Keratinocyte (primary cell): ENCODE results near the gene PTK7. TPM values are rescaled to one million over a fixed set of nuclear protein-coding genes. Genes with fewer than 3 reads are reported as not detected.

Experiments used
- DNase-seq: peaks from one replicate; pipeline ENCODE4 v3.0.0-alpha.2; 2011; ENCODE audit warnings: low read depth, missing footprints, low spot score
- FAIRE-seq: peaks from 2 replicates; lab custom pipeline; 2011; peaks lifted over from hg19 to GRCh38; lab: Jason Lieb, UNC
- H2AFZ ChIP-seq: 2 replicates; pipeline ENCODE4 v1.6.0; 2012; ENCODE audit warnings: low read length, control low read depth, inconsistent platforms; ENCODE audit not compliant: control insufficient read depth
- H3K27ac ChIP-seq: 2 replicates; pipeline ENCODE4 v1.5.1; 2011; ENCODE audit warnings: low read length; ENCODE audit not compliant: control insufficient read depth, insufficient read depth
- H3K27me3 ChIP-seq: 3 replicates; pipeline ENCODE4 v1.6.0; 2011; ENCODE audit warnings: low read length; ENCODE audit not compliant: control insufficient read depth, insufficient read depth; ENCODE audit errors: extremely low read depth
- H3K36me3 ChIP-seq, 2 experiments: 2 replicates in 1 of 2; 3 replicates in 1 of 2; pipeline ENCODE4 v1.5.1; 2011; ENCODE audit warnings: low read length in 2 of 2, mild to moderate bottlenecking in 1 of 2; ENCODE audit not compliant: control insufficient read depth in 2 of 2, insufficient read depth in 2 of 2; ENCODE audit errors: extremely low read depth in 1 of 2
- H3K4me1 ChIP-seq: 3 replicates; pipeline ENCODE4 v1.5.1; 2011; ENCODE audit warnings: low read length; ENCODE audit not compliant: control insufficient read depth, insufficient read depth; ENCODE audit errors: extremely low read depth
- H3K4me2 ChIP-seq: 3 replicates; pipeline ENCODE4 v1.6.0; 2011; ENCODE audit warnings: low read depth, low read length; ENCODE audit not compliant: control insufficient read depth, insufficient read depth; ENCODE audit errors: extremely low read depth
- H3K4me3 ChIP-seq, 3 experiments: fragments of 200-600 bp in 1 of 3; sonication (generic) in 1 of 3; 2 replicates in 2 of 3; 3 replicates in 1 of 3; pipeline ENCODE4 v1.5.1; 2011 to 2016; ENCODE audit warnings: low read length in 3 of 3, mild to moderate bottlenecking in 3 of 3, control low read depth in 2 of 3, inconsistent platforms in 1 of 3, low read depth in 1 of 3, mixed read lengths in 1 of 3, mixed run types in 1 of 3, moderate library complexity in 1 of 3; ENCODE audit not compliant: control insufficient read depth in 2 of 3, insufficient read depth in 2 of 3; ENCODE audit errors: extremely low read depth in 1 of 3
- H3K79me2 ChIP-seq: 2 replicates; pipeline ENCODE4 v1.6.0; 2012; ENCODE audit warnings: low read length; ENCODE audit not compliant: control insufficient read depth, insufficient read depth
- H3K9ac ChIP-seq: 3 replicates; pipeline ENCODE4 v1.6.0; 2011; ENCODE audit warnings: low read length; ENCODE audit not compliant: control insufficient read depth, insufficient read depth; ENCODE audit errors: extremely low read depth
- H3K9me1 ChIP-seq: 3 replicates; pipeline ENCODE4 v1.6.0; 2011; ENCODE audit warnings: low read length; ENCODE audit not compliant: control insufficient read depth, insufficient read depth; ENCODE audit errors: extremely low read depth
- H3K9me3 ChIP-seq: 2 replicates; pipeline ENCODE4 v1.5.1; 2012; ENCODE audit warnings: low read depth, low read length; ENCODE audit not compliant: control insufficient read depth
- H4K20me1 ChIP-seq: 3 replicates; pipeline ENCODE4 v1.6.0; 2011; ENCODE audit warnings: low read length; ENCODE audit not compliant: control insufficient read depth, insufficient read depth; ENCODE audit errors: extremely low read depth
- CTCF ChIP-seq, 3 experiments: IDR thresholded peaks in 1 of 3; conservative IDR thresholded peaks in 1 of 3; optimal IDR thresholded peaks in 1 of 3; 2 replicates in 2 of 3; 3 replicates in 1 of 3; pipeline versions ENCODE3 to v1.5.1; 2011; ENCODE audit warnings: low read length in 3 of 3, mild to moderate bottlenecking in 3 of 3, moderate library complexity in 2 of 3, control low read depth in 1 of 3, inconsistent platforms in 1 of 3; ENCODE audit not compliant: insufficient read depth in 2 of 3; ENCODE audit errors: extremely low read depth in 1 of 3
- EZH2 ChIP-seq: IDR thresholded peaks from one replicate; pipeline ENCODE4 v1.6.1; 2012; ENCODE audit warnings: inconsistent platforms, mild to moderate bottlenecking, low read length, moderate library complexity
- dilution Hi-C: fragments of 300-500 bp; cut with MboI; formaldehyde crosslinking; loops from one replicate; pipeline ENCODE4 v1.7.0; 2020; ENCODE audit warnings: low sequenced_read_pairs; ENCODE audit not compliant: extremely low pct_ligation_motif_present
- polyA plus RNA-seq, 5 experiments: library from polyadenylated mRNA; depleted of rRNA in 3 of 5; stranded (reverse) in 3 of 5; stranded (forward) in 1 of 5; unstranded in 1 of 5; fragments of >200 nt; gene quantifications; 1 replicate in 1 of 5; 2 replicates in 3 of 5; 3 replicates in 1 of 5; pipeline versions ENCODE4 v1.2.1 to v1.2.3, GENCODE V29; 2011 to 2012; ENCODE audit warnings: missing spikeins in 2 of 5, low read depth in 1 of 5, low replicate concordance in 1 of 5

Gene PTK7
- polyA plus RNA-seq, 1 donor (not counting 4 experiments of a cell fraction or from before 2014, with no cell fraction given): 58.8 TPM

- H3K79me2 ChIP-seq: peaks cover 37% of the 10 kb centered on the region
- no peak for DNase-seq
- peaks cover 23% of the 10 kb centered on the region for H3K4me1 ChIP-seq
- FAIRE-seq: no peak
- no peak overlapping the region for H3K4me3 ChIP-seq
- no peaks in the 10 kb centered on the region for H3K27me3 ChIP-seq
- peaks cover 3% of the 10 kb centered on the region for H4K20me1 ChIP-seq
- no peak overlapping the region for H3K9ac ChIP-seq
- H3K36me3 ChIP-seq: peaks cover 30 to 34% of the 10 kb centered on the region in 2 experiments
- H3K9me1 ChIP-seq: no peaks in the 10 kb centered on the region
- no peak for TF ChIP-seq EZH2
- no peak for TF ChIP-seq CTCF (optimal IDR thresholded peaks at IDR 0.05 in 1 of 3, IDR thresholded peaks at IDR 0.05 in 1 of 3, conservative IDR thresholded peaks at IDR 0.05 in 1 of 3; ENCODE audit: extremely low read depth in 1 of 3, insufficient read depth in 2 of 3, low read length in 3 of 3)
- dilution Hi-C loops: no loop called here
- H3K9me3 ChIP-seq: no peaks in the 10 kb centered on the region
- H3K4me2 ChIP-seq: no peak overlapping the region
- H3K27ac ChIP-seq: no peak overlapping the region
- no peak overlapping the region for H2AFZ ChIP-seq
Observed at GRCh38 chr6:43175676-43176422, 99.7 kb downstream of the PTK7 start.

GRCh38 chr6:43176423-43176786 lies 100.3 kb downstream of the PTK7 start:
- no peak overlapping the region for H2AFZ ChIP-seq
- no peak overlapping the region for H3K27ac ChIP-seq
- peaks cover 36% of the 10 kb centered on the region for H3K79me2 ChIP-seq

More at GRCh38 chr6:43176423-43176786, 100.3 kb downstream of the PTK7 start:
- no peaks in the 10 kb centered on the region for H3K9me1 ChIP-seq
- no peak overlapping the region for H3K4me3 ChIP-seq
- no peak overlapping the region for H3K9ac ChIP-seq
- H3K4me1 ChIP-seq: peaks cover 23% of the 10 kb centered on the region
- H3K36me3 ChIP-seq: peaks cover 30 to 34% of the 10 kb centered on the region in 2 experiments
- H3K9me3 ChIP-seq: no peaks in the 10 kb centered on the region
- DNase-seq: no peak
- dilution Hi-C loops: no loop called here
- no peak for TF ChIP-seq CTCF (optimal IDR thresholded peaks at IDR 0.05 in 1 of 3, IDR thresholded peaks at IDR 0.05 in 1 of 3, conservative IDR thresholded peaks at IDR 0.05 in 1 of 3; ENCODE audit: extremely low read depth in 1 of 3, insufficient read depth in 2 of 3, low read length in 3 of 3)
- TF ChIP-seq EZH2: no peak
- H3K4me2 ChIP-seq: no peak overlapping the region
- H4K20me1 ChIP-seq: peaks cover 3% of the 10 kb centered on the region
- H3K27me3 ChIP-seq: no peaks in the 10 kb centered on the region
- FAIRE-seq: no peak
